NT2/D1 (cell line): Measurements from ENCODE around the gene STARD10.

ENCODE experiments used
- YY1 ChIP-seq: IDR thresholded peaks from 2 replicates; pipeline ENCODE4 v1.6.1; 2011; ENCODE audit not compliant: insufficient read length, insufficient read depth
- ZNF274 ChIP-seq: IDR thresholded peaks from 2 replicates; pipeline ENCODE4 v1.6.1; 2011; ENCODE audit warnings: mild to moderate bottlenecking, low read depth, low read length

DNA sequence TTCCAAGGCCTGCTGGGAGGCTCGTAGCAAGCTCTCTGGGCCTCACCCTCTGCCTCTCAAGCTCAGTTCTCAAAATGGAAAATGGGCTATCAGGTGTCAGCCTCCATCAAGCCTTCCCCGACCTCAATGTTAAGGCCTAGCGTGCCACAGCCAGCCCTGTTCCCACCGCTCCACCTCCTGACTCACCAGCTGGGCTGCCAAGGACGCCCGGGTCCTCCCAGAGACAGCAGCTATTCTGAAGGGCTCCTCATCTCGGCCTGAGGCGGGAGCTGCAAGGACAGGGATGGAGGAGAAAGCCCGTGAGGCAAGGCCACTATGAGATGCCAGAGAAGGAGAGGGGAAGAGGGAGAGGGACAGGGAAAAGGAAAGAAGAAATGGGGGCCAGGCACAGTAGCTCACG is 61.5 kb downstream of the STARD10 start:
- no peak for TF ChIP-seq ZNF274
- TF ChIP-seq YY1 = no peak
